Renal pelvis (tissue), 4 donors: ENCODE measurements around the gene TCF4. TPM values are rescaled to one million over a fixed set of nuclear protein-coding genes. Genes with fewer than 3 reads are reported as not detected.
A peak's percentile ranks its signal among the peaks of the same experiment; 100 is the strongest.

ENCODE experiments used
- DNase-seq: peaks from one replicate; pipeline ENCODE4 v3.0.0-alpha.2; 2013
- polyA plus RNA-seq, 3 donors: library from polyadenylated mRNA; unstranded; fragments of 120-200 nt; gene quantifications; one replicate each; pipeline ENCODE4 v1.2.1, GENCODE V29; 2013; ENCODE audit not compliant: insufficient read length in 3 of 3

TCF4 gene
- polyA plus RNA-seq, 3 donors, result 65.7 to 69.9 (median 67.2) TPM

GRCh38 chr18:55549474-55550104 is 38.4 kb downstream of the TCF4 start:
- no peak for DNase-seq

GRCh38 chr18:55547705-55548056 is 40.3 kb downstream of the TCF4 start:
- no peak for DNase-seq

GRCh38 chr18:55546851-55547704 is 40.9 kb downstream of the TCF4 start:
- DNase-seq, result peak; percentile 36

- DNase-seq, result no peak
Measured at GRCh38 chr18:55544014-55544413, 44.0 kb downstream of the TCF4 start.

- no peak for DNase-seq
Measured at GRCh38 chr18:55543130-55543704, 44.8 kb downstream of the TCF4 start.

- DNase-seq, result no peak
Measured at GRCh38 chr18:55541571-55541970, 46.4 kb downstream of the TCF4 start.

- no peak for DNase-seq
Measured at GRCh38 chr18:55539240-55539639, 48.8 kb downstream of the TCF4 start.

GRCh38 chr18:55534996-55535395 is 53.0 kb downstream of the TCF4 start:
- DNase-seq, result no peak

- DNase-seq, result no peak
Measured at GRCh38 chr18:55534547-55534946, 53.4 kb downstream of the TCF4 start.

- DNase-seq, result no peak
Measured at GRCh38 chr18:55530166-55530565, 57.8 kb downstream of the TCF4 start.

- no peak for DNase-seq
Measured at GRCh38 chr18:55529581-55529980, 58.4 kb downstream of the TCF4 start.

- no peak for DNase-seq
Measured at GRCh38 chr18:55525845-55526244, 62.1 kb downstream of the TCF4 start.

- DNase-seq, result no peak
Measured at GRCh38 chr18:55524353-55525073, 63.5 kb downstream of the TCF4 start.

- DNase-seq, result no peak
Measured at GRCh38 chr18:55523001-55523400, 65.0 kb downstream of the TCF4 start.

- no peak for DNase-seq
Measured at GRCh38 chr18:55522011-55522410, 66.0 kb downstream of the TCF4 start.

- no peak for DNase-seq
Measured at GRCh38 chr18:55517055-55517454, 70.9 kb downstream of the TCF4 start.

- no peak for DNase-seq
Measured at GRCh38 chr18:55515941-55516710, 71.9 kb downstream of the TCF4 start.

- DNase-seq, result no peak
Measured at GRCh38 chr18:55515214-55515613, 72.8 kb downstream of the TCF4 start.

- DNase-seq, result no peak
Measured at GRCh38 chr18:55513161-55513560, 74.8 kb downstream of the TCF4 start.

- DNase-seq, result no peak
Measured at GRCh38 chr18:55511277-55511676, 76.7 kb downstream of the TCF4 start.

- peak; percentile 43 for DNase-seq
Measured at GRCh38 chr18:55510809-55511208, 77.2 kb downstream of the TCF4 start.
